Activated CD4-positive, alpha-beta T cell treated with anti-CD3 and anti-CD28 coated beads, Interleukin-2, amount 10 ng/mL, durations not matched to agents 24 days and 14 days (primary cell): ENCODE measurements around the gene PYGB. TPM values are rescaled to one million over a fixed set of nuclear protein-coding genes. Genes with fewer than 3 reads are reported as not detected.

ENCODE experiments used
- DNase-seq: peaks from one replicate; pipeline ENCODE4 v3.0.0; 2022
- H3K27ac Mint-ChIP-seq: one replicate; pipeline ENCODE4 v1.8.0; 2022; ENCODE audit warnings: mild to moderate bottlenecking, mixed read lengths
- H3K27me3 Mint-ChIP-seq: one replicate; pipeline ENCODE4 v1.8.0; 2022; ENCODE audit warnings: mixed read lengths
- H3K36me3 Mint-ChIP-seq: one replicate; pipeline ENCODE4 v1.8.0; 2022; ENCODE audit warnings: low read depth, mild to moderate bottlenecking, mixed read lengths
- H3K4me1 Mint-ChIP-seq: one replicate; pipeline ENCODE4 v1.8.0; 2021; ENCODE audit warnings: mixed read lengths
- H3K4me3 Mint-ChIP-seq: one replicate; pipeline ENCODE4 v1.8.0; 2022; ENCODE audit warnings: mild to moderate bottlenecking, moderate library complexity, mixed read lengths
- H3K9me3 Mint-ChIP-seq: one replicate; pipeline ENCODE4 v1.8.0; 2021; ENCODE audit warnings: mixed read lengths
- intact Hi-C: fragments of 100-400 bp; cut with micrococcal nuclease; formaldehyde crosslinking; loops from one replicate; pipeline ENCODE4 v1.15.1; 2023
- total RNA-seq: library from RNA; stranded (reverse); gene quantifications from 2 replicates; pipeline ENCODE4 v1.2.3, GENCODE V29; 2022

PYGB gene
- total RNA-seq, 1 donor from 2014 or later = 36.6 TPM

DNA sequence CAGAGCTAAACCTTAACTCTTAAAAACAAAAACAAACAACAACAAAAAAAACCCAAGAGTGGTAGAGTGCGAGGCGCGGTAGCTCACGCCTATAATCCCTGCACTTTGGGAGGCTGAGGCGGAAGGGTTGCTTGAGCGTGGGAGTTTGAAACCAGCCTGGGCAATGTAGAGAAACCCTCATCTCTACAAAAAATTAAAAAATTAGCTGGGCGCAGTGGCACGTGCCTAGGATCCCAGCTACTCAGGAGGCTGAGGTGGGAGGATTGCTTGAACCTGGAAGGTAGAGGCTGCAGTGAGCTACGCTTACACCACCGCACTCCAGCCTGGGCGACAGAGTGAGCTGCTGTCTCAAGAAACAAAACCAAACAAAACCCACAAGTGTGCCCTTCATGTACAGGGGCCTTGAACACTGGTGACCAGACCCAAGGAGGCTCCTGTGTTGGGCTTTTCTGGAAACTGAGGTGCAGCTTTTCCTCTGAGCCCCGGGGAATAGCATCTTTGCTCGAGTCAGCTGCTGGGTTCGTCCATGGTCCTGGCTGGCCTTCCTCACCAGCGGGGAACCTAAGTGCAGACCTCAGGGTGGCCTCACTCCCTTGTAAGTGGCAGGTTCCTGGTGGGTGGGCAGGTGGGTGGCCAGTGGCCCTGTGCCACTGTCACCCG lies 39.9 kb downstream of the PYGB start:
- intact Hi-C loops = no loop called here
- DNase-seq = no peak
- Mint-ChIP-seq H3K36me3 (peaks cover 31% of the 10 kb centered on the region), H3K27me3 (no peaks in the 10 kb centered on the region), H3K4me3 (no peak overlapping the region), H3K27ac (no peak overlapping the region), H3K4me1 (no peaks in the 10 kb centered on the region), H3K9me3 (no peaks in the 10 kb centered on the region)

DNA sequence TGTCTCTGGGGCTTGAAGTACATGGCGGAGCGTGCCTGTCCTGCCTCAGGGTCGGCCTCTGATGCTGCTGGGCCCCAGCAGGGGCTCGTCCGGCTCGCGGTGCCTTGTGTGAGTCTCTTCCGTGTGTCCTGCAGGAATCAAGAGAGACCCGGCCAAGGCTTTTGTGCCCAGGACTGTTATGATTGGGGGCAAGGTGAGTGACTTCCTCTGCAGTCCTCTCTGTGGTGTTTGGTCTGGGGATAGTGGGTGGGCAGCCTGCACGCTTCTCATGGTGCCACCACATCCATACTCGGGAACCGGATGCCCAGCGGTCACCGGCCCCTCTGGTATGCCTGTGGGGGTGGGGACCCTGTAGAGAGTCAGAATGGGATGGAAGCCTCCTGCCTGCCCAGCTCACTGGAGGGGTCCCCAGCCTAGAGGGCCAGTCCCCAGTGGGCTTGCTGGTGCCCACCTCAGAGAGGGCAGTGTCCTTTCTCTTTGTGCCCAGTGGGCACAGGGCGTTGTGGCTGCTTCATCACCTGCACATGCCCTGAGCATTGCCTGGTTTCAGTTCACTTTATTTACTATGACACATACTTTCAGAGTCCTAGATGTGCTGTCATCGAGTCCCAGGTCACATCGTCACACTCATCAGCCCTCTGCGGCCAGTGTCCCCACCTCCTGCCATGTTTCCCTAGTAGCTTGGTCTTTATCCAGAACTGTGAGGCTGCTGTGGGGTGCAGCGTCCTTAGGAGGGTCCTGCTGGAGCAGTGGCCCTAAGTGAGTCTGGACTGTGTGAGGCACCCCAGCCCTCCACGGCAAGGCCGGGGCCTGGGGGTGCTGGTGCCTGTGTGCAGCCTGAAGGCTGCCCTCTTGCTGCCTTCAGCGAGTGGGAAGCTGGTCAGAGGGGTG lies 40.7 kb downstream of the PYGB start:
- intact Hi-C loops = no loop called here
- DNase-seq = no peak
- Mint-ChIP-seq H3K27me3 (no peaks in the 10 kb centered on the region), H3K36me3 (peaks cover 31% of the 10 kb centered on the region), H3K9me3 (no peaks in the 10 kb centered on the region), H3K4me3 (no peak overlapping the region), H3K4me1 (no peaks in the 10 kb centered on the region), H3K27ac (no peak overlapping the region)

DNA sequence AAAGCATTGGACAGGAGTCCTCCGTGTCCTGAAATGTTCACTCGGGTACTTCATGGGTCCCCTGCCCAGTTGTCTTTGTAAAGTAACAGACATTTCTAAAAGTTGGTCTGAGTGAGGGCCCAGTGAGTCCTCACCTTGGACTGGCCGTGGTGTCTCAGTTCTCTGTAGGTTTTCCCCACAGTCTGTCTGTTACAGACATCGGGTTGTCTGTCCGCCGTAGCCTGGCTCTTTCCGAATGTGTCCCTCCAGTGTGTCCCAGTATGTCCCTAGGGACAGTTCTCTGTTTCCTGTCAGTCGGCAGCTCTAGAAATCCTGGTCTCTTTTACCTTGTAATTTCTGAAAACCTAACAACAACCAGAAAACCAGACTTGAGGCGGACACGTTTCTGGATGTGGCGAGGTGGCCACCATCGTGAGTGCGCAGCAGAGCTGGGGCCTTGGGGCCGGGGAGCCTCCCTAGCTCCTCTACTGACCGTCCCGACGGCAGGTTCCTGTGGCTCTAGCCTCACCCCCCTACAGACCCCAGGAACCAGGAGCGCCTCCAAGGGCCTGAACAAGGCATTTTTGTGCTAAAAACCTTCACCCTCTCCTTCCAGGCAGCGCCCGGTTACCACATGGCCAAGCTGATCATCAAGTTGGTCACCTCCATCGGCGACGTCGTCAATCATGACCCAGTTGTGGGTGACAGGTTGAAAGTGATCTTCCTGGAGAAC lies 42.2 kb downstream of the PYGB start:
- peak overlapping the region; percentile 2 for H3K27ac Mint-ChIP-seq
- intact Hi-C loops = no loop called here

DNA sequence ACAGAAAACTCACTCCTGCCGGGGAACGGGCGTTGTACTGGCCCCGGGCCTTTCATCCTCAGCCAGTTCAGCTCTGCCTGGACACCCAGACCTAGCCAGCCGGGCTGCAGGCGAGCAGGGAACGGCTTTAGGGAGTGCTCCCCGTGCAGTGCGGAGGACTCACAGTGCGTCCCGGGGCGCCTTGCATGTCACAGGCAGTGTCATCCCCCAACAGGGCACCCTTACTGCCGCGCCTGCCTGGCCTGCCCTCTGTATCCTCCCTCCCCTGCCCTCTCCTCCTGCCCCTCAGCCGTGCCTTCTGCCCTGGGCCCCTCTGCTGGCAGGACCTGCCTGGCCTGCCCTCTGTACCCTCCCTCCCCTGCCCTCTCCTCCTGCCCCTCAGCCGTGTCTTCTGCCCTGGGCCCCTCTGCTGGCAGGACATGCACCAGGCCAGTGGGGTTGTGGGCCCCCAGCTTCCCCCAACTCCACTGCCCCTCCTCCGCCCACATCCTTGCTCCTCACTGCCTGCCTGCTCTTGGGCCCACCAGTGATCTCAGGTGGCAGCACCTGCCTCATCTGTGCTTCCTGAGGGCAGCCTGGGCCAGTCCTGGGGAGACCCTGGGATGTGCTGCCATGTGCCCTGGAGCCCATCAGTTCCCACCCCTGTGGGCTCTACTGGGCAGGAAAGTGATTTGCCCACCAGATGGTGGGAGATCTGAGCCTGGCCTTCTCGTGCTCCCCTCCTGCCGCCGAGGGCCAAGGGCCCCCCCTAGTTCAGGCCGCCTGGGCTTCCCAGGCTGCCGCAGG lies 43.0 kb downstream of the PYGB start:
- H3K36me3 Mint-ChIP-seq = peaks cover 24% of the 10 kb centered on the region
- H3K4me3 Mint-ChIP-seq = no peak overlapping the region
- no peaks in the 10 kb centered on the region for H3K27me3 Mint-ChIP-seq
- H3K27ac Mint-ChIP-seq = no peak overlapping the region
- intact Hi-C loops = no loop called here
- H3K4me1 Mint-ChIP-seq = no peaks in the 10 kb centered on the region
- H3K9me3 Mint-ChIP-seq = no peaks in the 10 kb centered on the region
- DNase-seq = no peak

More for the DNA sequence above, 42.2 kb downstream of the PYGB start:
- Mint-ChIP-seq H3K4me3 (no peak overlapping the region), H3K36me3 (peaks cover 31% of the 10 kb centered on the region), H3K27me3 (no peaks in the 10 kb centered on the region), H3K4me1 (no peaks in the 10 kb centered on the region), H3K9me3 (no peaks in the 10 kb centered on the region)
- DNase-seq = no peak

DNA sequence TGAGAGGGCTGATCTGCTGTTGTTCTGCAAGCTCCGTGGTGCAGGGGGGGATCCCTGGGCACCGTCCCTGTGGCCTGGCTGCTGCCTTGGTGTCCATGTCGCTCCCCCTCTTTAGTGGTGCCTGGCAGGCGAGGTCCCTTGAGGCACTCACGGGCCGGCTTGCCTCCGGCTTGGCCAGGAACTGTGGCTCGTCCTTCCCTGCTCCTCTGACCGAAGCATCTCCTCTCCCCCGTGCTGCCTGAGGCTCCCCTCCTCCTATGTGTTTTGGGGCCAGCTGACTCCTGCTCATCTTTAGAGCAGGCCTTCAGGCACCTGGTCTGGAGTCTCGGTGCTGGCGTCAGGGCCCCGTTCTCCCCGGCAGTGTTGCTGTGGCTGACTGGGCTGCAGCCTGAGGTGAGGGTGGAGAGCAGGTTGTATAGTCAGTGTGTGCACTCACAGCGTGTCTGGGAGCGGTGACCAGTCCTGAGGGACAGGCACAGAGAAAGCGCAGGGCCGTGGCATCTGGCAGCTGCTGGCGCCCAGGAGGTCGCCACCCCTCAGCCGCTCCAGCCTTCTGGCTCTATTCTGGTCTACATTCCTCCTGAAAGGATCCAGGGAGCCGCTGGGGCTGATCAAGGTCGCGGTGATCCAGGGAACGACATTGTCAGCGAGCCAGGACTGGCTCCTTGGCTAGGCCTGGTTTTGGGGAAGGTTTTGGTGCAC lies 43.7 kb downstream of the PYGB start:
- no peaks in the 10 kb centered on the region for H3K9me3 Mint-ChIP-seq
- peaks cover 20% of the 10 kb centered on the region for H3K36me3 Mint-ChIP-seq
- intact Hi-C loops = no loop called here
- no peaks in the 10 kb centered on the region for H3K27me3 Mint-ChIP-seq
- no peak overlapping the region for H3K27ac Mint-ChIP-seq
- no peak for DNase-seq
- no peak overlapping the region for H3K4me3 Mint-ChIP-seq
- no peaks in the 10 kb centered on the region for H3K4me1 Mint-ChIP-seq

DNA sequence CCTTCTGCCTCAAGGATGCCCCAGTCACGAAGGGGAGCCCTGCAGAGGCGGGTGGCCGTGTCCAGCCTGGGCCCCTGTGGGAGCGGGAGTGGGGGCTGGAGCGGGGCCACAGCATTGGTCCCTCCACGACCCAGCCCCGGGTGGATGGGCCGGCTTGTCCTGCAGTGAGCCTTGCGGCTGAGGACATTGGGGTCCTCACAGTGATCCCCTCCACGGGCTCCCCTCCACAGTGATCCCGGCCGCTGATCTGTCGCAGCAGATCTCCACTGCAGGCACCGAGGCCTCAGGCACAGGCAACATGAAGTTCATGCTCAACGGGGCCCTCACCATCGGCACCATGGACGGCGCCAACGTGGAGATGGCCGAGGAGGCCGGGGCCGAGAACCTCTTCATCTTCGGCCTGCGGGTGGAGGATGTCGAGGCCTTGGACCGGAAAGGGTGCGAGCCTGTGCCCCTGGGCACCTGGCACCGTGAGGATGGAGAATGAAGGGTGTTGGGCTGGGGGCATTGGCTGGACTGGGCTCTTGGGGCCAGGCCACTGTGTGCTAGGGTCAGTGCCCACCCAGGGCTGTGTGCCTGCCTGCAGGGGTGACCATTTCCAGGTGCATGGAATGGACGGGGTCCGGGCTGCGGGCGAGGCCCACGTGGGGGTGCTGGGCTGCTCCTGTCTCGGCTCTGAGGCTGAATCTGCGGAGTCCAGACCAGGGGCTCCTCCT lies 44.4 kb downstream of the PYGB start:
- intact Hi-C loops = no loop called here
- Mint-ChIP-seq H3K36me3 (peaks cover 16% of the 10 kb centered on the region), H3K4me3 (no peak overlapping the region)

DNA sequence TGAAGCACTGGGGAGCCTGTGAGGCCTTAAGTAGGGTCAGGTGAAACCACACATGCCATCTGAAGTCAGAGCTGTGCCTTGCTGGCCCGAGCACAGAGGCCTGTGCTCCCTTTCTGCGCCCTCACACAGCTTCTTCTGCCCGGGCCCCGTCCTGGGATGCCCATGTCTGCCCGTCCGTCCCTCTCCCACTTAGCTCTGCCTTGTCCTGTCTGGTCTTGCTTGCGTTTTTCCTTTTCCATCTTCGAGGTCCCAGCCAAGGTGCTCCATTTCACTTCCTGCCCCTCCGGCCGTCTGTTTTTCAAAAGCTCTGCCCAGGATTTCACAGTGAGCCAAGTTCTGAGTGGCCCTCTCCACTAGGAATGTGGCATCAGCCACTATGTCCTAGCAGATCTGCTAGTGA lies 45.6 kb downstream of the PYGB start:
- no peak for DNase-seq
- Mint-ChIP-seq H3K9me3 (no peaks in the 10 kb centered on the region), H3K36me3 (peaks cover 13% of the 10 kb centered on the region), H3K4me3 (no peak overlapping the region), H3K4me1 (no peaks in the 10 kb centered on the region), H3K27ac (no peak overlapping the region), H3K27me3 (no peaks in the 10 kb centered on the region)
- intact Hi-C loops = no loop called here

More for the DNA sequence above, 44.4 kb downstream of the PYGB start:
- no peak for DNase-seq
- no peaks in the 10 kb centered on the region for H3K9me3 Mint-ChIP-seq
- no peaks in the 10 kb centered on the region for H3K27me3 Mint-ChIP-seq
- no peaks in the 10 kb centered on the region for H3K4me1 Mint-ChIP-seq
- H3K27ac Mint-ChIP-seq = no peak overlapping the region

DNA sequence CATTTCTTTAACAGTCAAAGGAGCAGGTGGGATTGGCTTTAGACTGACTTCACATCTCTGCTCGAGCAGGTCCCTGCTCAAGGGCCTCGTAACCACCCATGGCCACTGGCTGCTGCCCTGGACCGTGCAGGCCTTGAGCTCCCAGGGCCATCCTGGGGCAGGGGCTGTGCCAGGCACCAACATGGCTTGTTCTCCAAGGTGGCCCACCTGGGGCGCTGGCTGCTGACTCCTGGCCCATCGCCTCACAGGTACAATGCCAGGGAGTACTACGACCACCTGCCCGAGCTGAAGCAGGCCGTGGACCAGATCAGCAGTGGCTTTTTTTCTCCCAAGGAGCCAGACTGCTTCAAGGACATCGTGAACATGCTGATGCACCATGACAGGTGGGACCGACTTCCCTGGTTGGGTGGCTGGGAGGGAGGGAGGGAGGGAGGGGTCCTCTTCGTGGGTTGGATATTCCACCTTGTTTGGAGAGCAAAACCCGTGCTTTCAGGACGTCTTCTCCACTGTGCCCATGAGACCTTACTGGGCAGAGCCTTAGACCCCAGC lies 46.1 kb downstream of the PYGB start:
- DNase-seq = no peak
- no peak overlapping the region for H3K27ac Mint-ChIP-seq
- intact Hi-C loops = loop anchor here (1.0 kb wide), 1 partner anchor 105 kb away; no protein-coding TSS in a partner anchor
- no peaks in the 10 kb centered on the region for H3K4me1 Mint-ChIP-seq
- no peaks in the 10 kb centered on the region for H3K9me3 Mint-ChIP-seq
- H3K27me3 Mint-ChIP-seq = no peaks in the 10 kb centered on the region
- H3K36me3 Mint-ChIP-seq = peaks cover 13% of the 10 kb centered on the region
- H3K4me3 Mint-ChIP-seq = no peak overlapping the region

DNA sequence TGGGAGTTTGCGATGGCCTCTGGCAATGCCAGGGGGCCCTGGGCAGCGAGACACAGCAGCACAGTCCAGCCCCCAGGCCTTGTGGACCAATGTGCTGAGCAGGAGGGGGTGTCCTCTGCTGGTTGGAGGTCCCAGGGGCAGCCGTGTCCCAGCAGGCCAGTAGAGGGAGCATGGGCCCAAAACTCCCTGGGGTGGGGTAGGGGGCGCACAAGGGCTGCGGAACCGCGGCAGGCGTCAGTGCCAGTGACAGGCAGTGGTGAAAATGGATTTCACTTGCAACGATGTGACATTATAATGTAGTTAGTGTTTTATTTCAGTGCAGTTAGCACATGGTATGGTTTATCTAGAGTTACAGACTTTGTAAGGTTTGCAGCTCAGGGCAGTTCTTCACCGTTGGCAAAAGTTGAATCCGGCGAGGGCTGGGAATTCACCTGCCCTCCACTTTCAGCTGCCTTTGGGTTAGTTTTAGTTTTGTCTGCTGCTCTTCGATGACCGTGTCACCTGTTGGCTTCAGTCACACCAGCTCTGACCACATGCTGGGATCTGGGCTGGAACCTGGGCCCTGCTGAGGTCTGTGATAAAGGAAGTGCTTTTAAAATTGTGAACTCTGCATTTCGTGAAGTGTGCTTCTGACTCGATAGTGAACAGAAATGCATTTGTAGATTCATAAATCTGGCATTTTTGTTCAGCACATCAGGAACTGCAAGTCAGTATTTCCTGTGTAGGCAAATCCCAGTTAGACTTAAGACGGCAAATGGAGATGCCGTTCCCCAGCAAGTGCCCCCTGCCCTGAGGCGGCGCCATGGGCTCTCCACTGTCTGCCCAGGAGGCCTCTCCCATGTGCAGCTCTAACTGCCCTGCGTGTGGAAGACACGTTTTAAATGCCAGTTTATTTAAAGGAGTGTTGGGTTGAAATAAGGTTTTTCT lies 46.8 kb downstream of the PYGB start:
- DNase-seq = peak; percentile 86
- H3K4me1 Mint-ChIP-seq = no peaks in the 10 kb centered on the region
- no peak overlapping the region for H3K27ac Mint-ChIP-seq
- H3K4me3 Mint-ChIP-seq = no peak overlapping the region
- H3K9me3 Mint-ChIP-seq = no peaks in the 10 kb centered on the region
- peaks cover 10% of the 10 kb centered on the region for H3K36me3 Mint-ChIP-seq
- intact Hi-C loops = loop anchor here (1.0 kb wide), 1 partner anchor 105 kb away; no protein-coding TSS in a partner anchor
- H3K27me3 Mint-ChIP-seq = no peaks in the 10 kb centered on the region

DNA sequence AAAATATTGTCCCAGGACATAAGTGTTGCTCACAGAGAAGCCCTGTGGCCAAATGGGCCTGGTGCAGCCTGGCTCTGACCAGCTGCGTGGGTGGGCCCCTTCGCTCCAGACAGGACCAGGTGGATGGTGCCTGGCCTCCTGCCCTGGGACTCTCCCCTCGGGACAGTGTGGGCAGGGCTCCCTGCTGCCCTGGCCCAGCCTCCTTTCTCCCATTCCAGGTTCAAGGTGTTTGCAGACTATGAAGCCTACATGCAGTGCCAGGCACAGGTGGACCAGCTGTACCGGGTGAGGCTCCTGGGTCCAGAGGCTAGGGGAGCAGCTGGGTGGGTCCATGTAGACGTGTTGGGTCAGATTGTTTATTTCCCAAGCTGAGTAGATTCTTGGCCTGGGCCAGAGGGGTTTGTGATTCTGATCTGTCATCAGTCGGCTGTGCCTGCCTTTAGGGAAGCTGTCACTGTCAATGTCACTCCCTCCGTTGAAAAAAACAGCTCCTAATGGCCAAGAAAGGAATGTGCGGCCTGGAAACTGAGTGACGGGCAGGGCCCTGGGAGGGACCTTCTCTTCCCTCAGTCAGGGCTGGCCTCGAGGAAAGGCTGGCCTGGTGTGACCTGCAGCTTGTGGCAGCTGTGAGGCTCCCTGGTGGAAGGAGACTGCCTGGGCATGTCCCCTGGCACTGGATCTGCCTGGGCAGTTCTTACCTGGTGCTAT lies 47.7 kb downstream of the PYGB start:
- intact Hi-C loops = no loop called here
- no peaks in the 10 kb centered on the region for H3K4me1 Mint-ChIP-seq
- H3K27ac Mint-ChIP-seq = no peak overlapping the region
- no peak for DNase-seq
- peaks cover 8% of the 10 kb centered on the region for H3K36me3 Mint-ChIP-seq
- no peaks in the 10 kb centered on the region for H3K9me3 Mint-ChIP-seq
- no peak overlapping the region for H3K4me3 Mint-ChIP-seq
- no peaks in the 10 kb centered on the region for H3K27me3 Mint-ChIP-seq
